H9 (cell line): ENCODE data around the gene TMEM86B. TPM values are rescaled to one million over a fixed set of nuclear protein-coding genes. Genes with fewer than 3 reads are reported as not detected.

Experiments used
- DNase-seq: peaks from one replicate; pipeline ENCODE4 v3.0.0-alpha.2; 2017
- H2AFZ ChIP-seq: one replicate; pipeline ENCODE4 v1.6.1; 2013; ENCODE audit warnings: mild to moderate bottlenecking, low read length, control low read depth, moderate library complexity
- H2AK5ac ChIP-seq: 2 replicates; pipeline ENCODE4 v1.6.1; 2013; ENCODE audit warnings: low read length, control low read depth, mixed read lengths; ENCODE audit not compliant: insufficient read length
- H2BK120ac ChIP-seq: one replicate; pipeline ENCODE4 v1.6.1; 2013; ENCODE audit warnings: low read depth, mild to moderate bottlenecking, low read length, control low read depth, inconsistent platforms; ENCODE audit not compliant: poor library complexity, severe bottlenecking
- H2BK12ac ChIP-seq: 2 replicates; pipeline ENCODE4 v1.6.1; 2013; ENCODE audit warnings: low read length, control low read depth, mixed read lengths, low read depth; ENCODE audit not compliant: insufficient read length
- H2BK15ac ChIP-seq: 2 replicates; pipeline ENCODE4 v1.6.1; 2013; ENCODE audit warnings: low read depth, low read length, control low read depth
- H2BK20ac ChIP-seq: one replicate; pipeline ENCODE4 v1.6.1; 2013; ENCODE audit warnings: low read depth, mild to moderate bottlenecking, low read length, control low read depth, inconsistent platforms; ENCODE audit not compliant: poor library complexity, severe bottlenecking
- H2BK5ac ChIP-seq: 2 replicates; pipeline ENCODE4 v1.6.1; 2013; ENCODE audit warnings: low read length, control low read depth, mixed read lengths; ENCODE audit not compliant: insufficient read length
- H3K14ac ChIP-seq: 2 replicates; pipeline ENCODE4 v1.6.1; 2013; ENCODE audit warnings: low read length, control low read depth; ENCODE audit not compliant: insufficient read depth
- H3K18ac ChIP-seq: 2 replicates; pipeline ENCODE4 v1.6.1; 2013; ENCODE audit warnings: low read depth, mild to moderate bottlenecking, mixed read lengths, low read length, control low read depth; ENCODE audit not compliant: insufficient read length
- H3K23ac ChIP-seq: 2 replicates; pipeline ENCODE4 v1.6.1; 2013; ENCODE audit warnings: low read length, control low read depth, mixed read lengths, low read depth; ENCODE audit not compliant: insufficient read length
- H3K23me2 ChIP-seq: 2 replicates; pipeline ENCODE4 v1.6.1; 2013; ENCODE audit warnings: low read depth, mild to moderate bottlenecking, mixed read lengths, low read length, control low read depth; ENCODE audit not compliant: insufficient read length, poor library complexity, severe bottlenecking
- H3K27ac ChIP-seq: 2 replicates; pipeline ENCODE4 v1.5.1; 2013; ENCODE audit warnings: low read length, control low read depth, mixed read lengths, low read depth; ENCODE audit not compliant: insufficient read length
- H3K27me3 ChIP-seq: 2 replicates; pipeline ENCODE4 v1.6.1; 2013; ENCODE audit warnings: low read length, control low read depth, inconsistent platforms; ENCODE audit not compliant: insufficient read depth
- H3K4ac ChIP-seq: 2 replicates; pipeline ENCODE4 v1.6.1; 2013; ENCODE audit warnings: low read depth, mild to moderate bottlenecking, control low read depth, inconsistent platforms, low read length, moderate library complexity
- H3K4me1 ChIP-seq: 2 replicates; pipeline ENCODE4 v1.6.1; 2013; ENCODE audit warnings: low read length, control low read depth, inconsistent platforms; ENCODE audit not compliant: insufficient read depth
- H3K4me2 ChIP-seq: 2 replicates; pipeline ENCODE4 v1.6.1; 2013; ENCODE audit warnings: low read length, control low read depth, mixed read lengths; ENCODE audit not compliant: insufficient read length, insufficient read depth
- H3K56ac ChIP-seq: 2 replicates; pipeline ENCODE4 v1.6.1; 2013; ENCODE audit warnings: low read depth, mild to moderate bottlenecking, mixed read lengths, low read length, control low read depth; ENCODE audit not compliant: insufficient read length
- H3K79me1 ChIP-seq: 2 replicates; pipeline ENCODE4 v1.6.1; 2013; ENCODE audit warnings: low read depth, mild to moderate bottlenecking, moderate library complexity, low read length, control low read depth, inconsistent platforms; ENCODE audit not compliant: insufficient read depth, poor library complexity, severe bottlenecking
- H3K79me2 ChIP-seq: 2 replicates; pipeline ENCODE4 v1.6.1; 2013; ENCODE audit warnings: low read length, control low read depth, inconsistent platforms; ENCODE audit not compliant: insufficient read depth
- H3K9ac ChIP-seq: 2 replicates; pipeline ENCODE4 v1.6.1; 2013; ENCODE audit warnings: low read length, control low read depth, mixed read lengths; ENCODE audit not compliant: insufficient read length; ENCODE audit errors: extremely low read depth
- H3K9me3 ChIP-seq: one replicate; pipeline ENCODE4 v1.6.1; 2013; ENCODE audit warnings: low read depth, low read length, inconsistent platforms; ENCODE audit not compliant: control insufficient read depth
- H3T11ph ChIP-seq: one replicate; pipeline ENCODE4 v1.6.1; 2013; ENCODE audit warnings: mild to moderate bottlenecking, low read length, control low read depth, inconsistent platforms
- H4K20me1 ChIP-seq: one replicate; pipeline ENCODE4 v1.6.1; 2013; ENCODE audit not compliant: control insufficient read depth, insufficient read length, insufficient read depth
- H4K5ac ChIP-seq: 2 replicates; pipeline ENCODE4 v1.6.1; 2013; ENCODE audit warnings: low read depth, mild to moderate bottlenecking, mixed read lengths, low read length, control low read depth; ENCODE audit not compliant: insufficient read length
- H4K8ac ChIP-seq: replicated peaks from 2 replicates; pipeline ENCODE4 v1.6.1; 2013; ENCODE audit warnings: low read length, control low read depth, mixed read lengths, low read depth; ENCODE audit not compliant: insufficient read length
- H4K91ac ChIP-seq: 2 replicates; pipeline ENCODE4 v1.6.1; 2013; ENCODE audit warnings: low read depth, mild to moderate bottlenecking, moderate library complexity, mixed read lengths, low read length, control low read depth; ENCODE audit not compliant: insufficient read length
- H3K27ac Mint-ChIP-seq, 3 experiments: 2 replicates in 2 of 3; 3 replicates in 1 of 3; pipeline ENCODE4 v1.8.0; 2020 to 2021; ENCODE audit warnings: mixed read lengths in 3 of 3, mild to moderate bottlenecking in 1 of 3, moderate library complexity in 1 of 3
- H3K27me3 Mint-ChIP-seq: 2 replicates; pipeline ENCODE4 v1.8.0; 2021; ENCODE audit warnings: low read depth, mild to moderate bottlenecking, moderate library complexity, mixed read lengths
- H3K36me3 Mint-ChIP-seq, 3 experiments: 2 replicates in 2 of 3; 3 replicates in 1 of 3; pipeline ENCODE4 v1.8.0; 2020 to 2021; ENCODE audit warnings: low read depth in 3 of 3, mixed read lengths in 3 of 3; ENCODE audit not compliant: insufficient read depth in 1 of 3
- H3K4me1 Mint-ChIP-seq, 2 experiments: 2 replicates each; pipeline ENCODE4 v1.8.0; 2020; ENCODE audit warnings: mixed read lengths in 2 of 2
- H3K4me3 Mint-ChIP-seq, 2 experiments: 2 replicates in 1 of 2; 3 replicates in 1 of 2; pipeline ENCODE4 v1.8.0; 2020 to 2021; ENCODE audit warnings: mild to moderate bottlenecking in 2 of 2, mixed read lengths in 2 of 2, moderate library complexity in 1 of 2
- H3K9me3 Mint-ChIP-seq, 2 experiments: 2 replicates in 1 of 2; 3 replicates in 1 of 2; pipeline ENCODE4 v1.8.0; 2020; ENCODE audit warnings: mild to moderate bottlenecking in 2 of 2, mixed read lengths in 2 of 2, moderate library complexity in 1 of 2
- WGBS: extraction: QIAGEN DNeasy Blood & Tissue Kit; methylation state at CpG from one replicate; pipeline ENCODE4 v1.1.7; 2013; ENCODE audit warnings: missing lambda C conversion rate, low lambda C conversion rate, mixed read lengths; ENCODE audit not compliant: insufficient read length; ENCODE audit errors: extremely low coverage; 5-methylcytosine and 5-hydroxymethylcytosine counted together
- total RNA-seq: library from RNA; stranded (reverse); gene quantifications from 2 replicates; pipeline ENCODE4 v1.2.1, GENCODE V29; 2021
- TF ChIP-seq, protein P1 (sequence below): fragments of 200-600 bp; sonication (generic); conservative IDR thresholded peaks from 3 replicates; pipeline ENCODE4 v1.8.0; 2021; ENCODE audit warnings: antibody characterized with exemption, mild to moderate bottlenecking

The TMEM86B gene
- total RNA-seq, 1 experiment from 2014 or later, result 4.5 TPM

GRCh38 chr19:55212447-55212846 lies 16.1 kb downstream of the TMEM86B start:
- Histone ChIP-seq H4K5ac (no peak overlapping the region), H3K27ac (no peak overlapping the region)
- no peak overlapping the region for H3K27ac Mint-ChIP-seq

More at GRCh38 chr19:55212447-55212846, 16.1 kb downstream of the TMEM86B start:
- peaks cover 2% of the 10 kb centered on the region for H4K20me1 ChIP-seq
- peaks cover 0 to 9% (median 6%) of the 10 kb centered on the region in 3 experiments; a peak in 5 of 7 replicates for H3K36me3 Mint-ChIP-seq
- H3K4ac ChIP-seq, result no peak overlapping the region
- no peak overlapping the region; a peak in 1 of 5 replicates for H3K4me3 Mint-ChIP-seq
- H2BK12ac ChIP-seq, result no peak overlapping the region
- no peak overlapping the region for H2AK5ac ChIP-seq
- H3K79me2 ChIP-seq, result no peaks in the 10 kb centered on the region
- no peak overlapping the region for H4K91ac ChIP-seq
- no peaks in the 10 kb centered on the region for H3K79me1 ChIP-seq
- peaks cover 24 to 46% of the 10 kb centered on the region in 2 experiments for H3K9me3 Mint-ChIP-seq
- no peak overlapping the region for H2BK5ac ChIP-seq
- H3K27me3 Mint-ChIP-seq, result peaks cover 45% of the 10 kb centered on the region
- H3K4me2 ChIP-seq, result no peak overlapping the region
- H3T11ph ChIP-seq, result no peak overlapping the region
- H3K18ac ChIP-seq, result no peak overlapping the region
- no peak overlapping the region for H3K56ac ChIP-seq
- no peak overlapping the region for H2BK120ac ChIP-seq
- no peak overlapping the region for H3K9ac ChIP-seq
- no peak overlapping the region for H2BK20ac ChIP-seq
- DNase-seq, result no peak
- H3K23me2 ChIP-seq, result peaks cover 3% of the 10 kb centered on the region
- no peak overlapping the region for H2BK15ac ChIP-seq
- WGBS, result no CpG with 5 or more reads among the region's 3 CpGs
- H4K8ac ChIP-seq, result no peak overlapping the region
- no peaks in the 10 kb centered on the region for H3K4me1 ChIP-seq
- no peaks in the 10 kb centered on the region for H3K27me3 ChIP-seq
- H3K14ac ChIP-seq, result no peak overlapping the region
- H3K4me1 Mint-ChIP-seq, result peaks cover 11 to 13% of the 10 kb centered on the region in 2 experiments
- H3K23ac ChIP-seq, result no peak overlapping the region
- H2AFZ ChIP-seq, result no peak overlapping the region
- no peaks in the 10 kb centered on the region for H3K9me3 ChIP-seq
- TF ChIP-seq, protein P1, sequence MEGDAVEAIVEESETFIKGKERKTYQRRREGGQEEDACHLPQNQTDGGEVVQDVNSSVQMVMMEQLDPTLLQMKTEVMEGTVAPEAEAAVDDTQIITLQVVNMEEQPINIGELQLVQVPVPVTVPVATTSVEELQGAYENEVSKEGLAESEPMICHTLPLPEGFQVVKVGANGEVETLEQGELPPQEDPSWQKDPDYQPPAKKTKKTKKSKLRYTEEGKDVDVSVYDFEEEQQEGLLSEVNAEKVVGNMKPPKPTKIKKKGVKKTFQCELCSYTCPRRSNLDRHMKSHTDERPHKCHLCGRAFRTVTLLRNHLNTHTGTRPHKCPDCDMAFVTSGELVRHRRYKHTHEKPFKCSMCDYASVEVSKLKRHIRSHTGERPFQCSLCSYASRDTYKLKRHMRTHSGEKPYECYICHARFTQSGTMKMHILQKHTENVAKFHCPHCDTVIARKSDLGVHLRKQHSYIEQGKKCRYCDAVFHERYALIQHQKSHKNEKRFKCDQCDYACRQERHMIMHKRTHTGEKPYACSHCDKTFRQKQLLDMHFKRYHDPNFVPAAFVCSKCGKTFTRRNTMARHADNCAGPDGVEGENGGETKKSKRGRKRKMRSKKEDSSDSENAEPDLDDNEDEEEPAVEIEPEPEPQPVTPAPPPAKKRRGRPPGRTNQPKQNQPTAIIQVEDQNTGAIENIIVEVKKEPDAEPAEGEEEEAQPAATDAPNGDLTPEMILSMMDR, result peak; percentile 59; the same call in 2 of the 3 replicates
